ENCODE data around the gene XXYLT1. TPM values are rescaled to one million over a fixed set of nuclear protein-coding genes. Genes with fewer than 3 reads are reported as not detected.
A peak's percentile ranks its signal among the peaks of the same experiment; 100 is the strongest.

Gene XXYLT1
- total RNA-seq, 6 experiments from 2014 or later: 1.7 to 6.5 (median 2.1) TPM

DNA sequence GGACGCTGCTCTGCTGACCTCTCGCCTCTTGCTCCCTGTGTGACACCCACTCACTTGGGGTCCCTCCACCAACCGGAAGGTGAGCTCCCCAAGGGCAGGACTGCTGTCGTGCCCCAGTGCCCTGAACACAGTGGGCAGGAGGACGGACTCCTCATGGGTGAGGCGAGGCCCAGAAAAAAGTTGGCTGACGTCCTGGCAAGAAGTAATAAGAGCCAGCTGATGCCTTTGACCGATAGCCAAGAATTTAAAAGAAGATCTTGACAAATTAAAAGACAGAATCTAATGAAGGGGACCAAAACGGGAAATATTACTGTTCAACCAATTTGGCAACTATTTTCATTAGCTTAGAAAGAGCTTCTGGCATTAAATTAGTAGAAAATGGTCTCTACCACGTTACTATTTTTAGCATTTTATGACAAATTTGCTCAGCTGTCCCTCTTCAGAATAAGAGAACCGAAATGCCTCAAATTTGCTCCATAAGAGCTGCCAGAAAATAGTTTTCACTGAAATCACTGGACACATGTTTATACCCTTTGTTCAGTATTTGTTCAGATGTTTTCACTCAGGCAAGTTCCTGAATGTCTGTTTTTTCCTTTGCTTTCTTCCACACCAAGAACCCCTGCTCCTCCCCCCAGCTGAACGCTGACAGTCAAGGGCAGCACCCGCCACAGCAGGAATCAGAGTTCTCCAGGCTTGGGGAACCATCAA, 60.5 kb downstream of the XXYLT1 start:
- peak overlapping the region; percentile 44 to 54 (median 47) for H3K27ac ChIP-seq
- no peak for DNase-seq

DNA sequence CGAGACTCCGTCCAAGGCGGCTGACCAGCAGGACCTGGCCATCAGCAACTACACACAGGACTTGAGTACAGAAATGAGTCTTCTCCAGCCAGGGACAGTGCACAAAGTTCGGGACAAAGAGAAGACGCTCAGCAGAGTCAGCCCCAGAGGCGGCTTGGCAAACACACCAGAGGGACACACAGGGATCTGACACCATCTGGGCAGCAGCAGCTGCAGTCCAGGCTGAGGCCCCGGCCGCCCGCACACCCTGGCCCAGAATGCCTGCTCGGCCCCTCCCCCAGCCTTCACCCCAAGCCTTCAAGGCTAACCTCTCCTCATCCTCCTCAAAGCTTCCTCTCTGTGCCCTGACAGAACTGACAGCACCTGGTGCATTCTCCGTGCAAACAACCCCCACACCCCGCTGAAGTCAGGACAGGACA, 61.1 kb downstream of the XXYLT1 start:
- intact Hi-C loops (cut with DNase I): no loop called here
- no peaks in the 10 kb centered on the region for H3K9me3 ChIP-seq
- no peak for TF ChIP-seq POLR2A (IDR thresholded peaks at IDR 0.05)
- TF ChIP-seq, protein P1, sequence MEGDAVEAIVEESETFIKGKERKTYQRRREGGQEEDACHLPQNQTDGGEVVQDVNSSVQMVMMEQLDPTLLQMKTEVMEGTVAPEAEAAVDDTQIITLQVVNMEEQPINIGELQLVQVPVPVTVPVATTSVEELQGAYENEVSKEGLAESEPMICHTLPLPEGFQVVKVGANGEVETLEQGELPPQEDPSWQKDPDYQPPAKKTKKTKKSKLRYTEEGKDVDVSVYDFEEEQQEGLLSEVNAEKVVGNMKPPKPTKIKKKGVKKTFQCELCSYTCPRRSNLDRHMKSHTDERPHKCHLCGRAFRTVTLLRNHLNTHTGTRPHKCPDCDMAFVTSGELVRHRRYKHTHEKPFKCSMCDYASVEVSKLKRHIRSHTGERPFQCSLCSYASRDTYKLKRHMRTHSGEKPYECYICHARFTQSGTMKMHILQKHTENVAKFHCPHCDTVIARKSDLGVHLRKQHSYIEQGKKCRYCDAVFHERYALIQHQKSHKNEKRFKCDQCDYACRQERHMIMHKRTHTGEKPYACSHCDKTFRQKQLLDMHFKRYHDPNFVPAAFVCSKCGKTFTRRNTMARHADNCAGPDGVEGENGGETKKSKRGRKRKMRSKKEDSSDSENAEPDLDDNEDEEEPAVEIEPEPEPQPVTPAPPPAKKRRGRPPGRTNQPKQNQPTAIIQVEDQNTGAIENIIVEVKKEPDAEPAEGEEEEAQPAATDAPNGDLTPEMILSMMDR (IDR thresholded peaks at IDR 0.05): no peak
- DNase-seq: no peak
- no CpG with 5 or more reads among the region's 12 CpGs for WGBS (ENCODE audit: insufficient coverage, low coverage, low lambda C conversion rate, missing lambda C conversion rate)
- no peaks in the 10 kb centered on the region for H3K36me3 ChIP-seq
- H3K27me3 ChIP-seq: no peaks in the 10 kb centered on the region
- peak overlapping the region; percentile 44 to 54 (median 47) for H3K27ac ChIP-seq
- H3K4me1 ChIP-seq: no peaks in the 10 kb centered on the region
- H3K4me3 ChIP-seq: no peak overlapping the region
- ATAC-seq: peak; percentile 13 to 43 (median 37)

More for the DNA sequence above, 60.5 kb downstream of the XXYLT1 start:
- ATAC-seq: peak in 3 of 4 donors; percentile 30 to 55 (median 41)
- TF ChIP-seq, protein P1 (IDR thresholded peaks at IDR 0.05): no peak
- no peak for TF ChIP-seq POLR2A (IDR thresholded peaks at IDR 0.05)
- H3K36me3 ChIP-seq: no peaks in the 10 kb centered on the region
- no peak overlapping the region for H3K4me3 ChIP-seq
- intact Hi-C loops (cut with DNase I): no loop called here
- WGBS (ENCODE audit: insufficient coverage, low coverage, low lambda C conversion rate, missing lambda C conversion rate): 54% methylated on average over 7 of the region's 13 CpGs
- no peaks in the 10 kb centered on the region for H3K9me3 ChIP-seq
- H3K4me1 ChIP-seq: no peaks in the 10 kb centered on the region
- no peaks in the 10 kb centered on the region for H3K27me3 ChIP-seq

DNA sequence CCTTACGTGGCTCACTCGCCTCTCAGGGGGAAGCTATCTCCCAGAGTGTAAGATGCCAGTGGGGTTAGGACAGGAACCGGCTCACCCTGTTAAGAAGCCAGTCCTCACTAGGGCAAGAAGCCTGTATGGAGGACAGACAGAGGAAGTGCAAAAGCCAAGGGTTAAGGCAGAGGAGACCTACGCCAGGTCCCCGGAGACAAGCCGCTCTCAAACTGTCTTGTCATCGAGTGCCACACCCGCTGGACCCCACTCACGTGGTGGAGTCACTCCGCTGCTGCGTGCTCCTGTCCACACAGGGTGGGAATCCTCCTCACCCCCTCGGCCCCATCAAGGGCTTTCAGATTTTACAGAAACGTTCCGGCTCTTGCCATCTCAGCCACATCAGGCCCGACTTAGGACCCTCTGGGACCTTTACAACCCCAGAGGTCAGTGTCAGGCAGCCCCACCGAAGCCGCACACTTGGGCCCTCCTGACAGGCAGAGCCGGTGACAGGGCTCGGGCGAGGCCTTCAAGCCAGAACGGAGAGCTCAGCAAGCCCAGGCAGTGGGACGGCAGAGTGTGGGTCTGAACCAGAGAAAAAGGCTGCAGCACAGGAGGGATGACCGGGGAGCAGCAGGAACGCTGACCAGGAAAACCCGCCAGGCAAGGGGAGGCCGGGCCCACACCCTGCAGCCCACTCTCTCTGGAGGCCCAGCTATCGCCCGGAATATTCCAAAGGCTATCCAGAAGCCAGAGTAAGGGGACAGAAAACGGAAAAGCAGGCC, 61.7 kb downstream of the XXYLT1 start:
- no peaks in the 10 kb centered on the region for H3K9me3 ChIP-seq
- 69% methylated on average over 15 of the region's 29 CpGs for WGBS (ENCODE audit: insufficient coverage, low coverage, low lambda C conversion rate, missing lambda C conversion rate)
- no peaks in the 10 kb centered on the region for H3K4me1 ChIP-seq
- no peaks in the 10 kb centered on the region for H3K36me3 ChIP-seq
- no peak overlapping the region for H3K4me3 ChIP-seq
- TF ChIP-seq, protein P1 (IDR thresholded peaks at IDR 0.05): no peak
- no peak for TF ChIP-seq POLR2A (IDR thresholded peaks at IDR 0.05)
- DNase-seq (no peak), ATAC-seq (peak in 3 of 4 donors; percentile 4 to 24 (median 23))
- H3K27me3 ChIP-seq: no peaks in the 10 kb centered on the region
- H3K27ac ChIP-seq: peak overlapping the region; percentile 44 to 54 (median 47)
- intact Hi-C loops (cut with DNase I): no loop called here

DNA sequence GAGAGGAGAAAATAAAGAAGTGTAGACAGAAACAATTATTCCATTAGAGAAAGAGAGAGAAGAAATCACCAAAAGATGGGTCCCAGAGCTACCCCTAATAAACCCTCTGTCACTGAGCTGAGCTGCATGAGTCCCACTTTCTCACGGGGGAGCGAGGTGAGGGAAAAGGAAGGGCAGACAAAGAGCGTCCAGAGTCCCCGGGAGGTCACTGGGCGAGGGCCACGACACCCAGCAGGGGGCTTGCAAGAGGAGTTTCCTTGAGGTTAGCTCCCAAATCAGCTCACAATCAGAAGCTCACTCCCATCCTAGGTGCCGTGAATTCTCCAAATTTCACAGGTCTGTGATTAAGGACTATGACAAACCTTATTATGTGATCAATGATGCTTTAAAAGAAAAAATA, 62.3 kb downstream of the XXYLT1 start:
- Histone ChIP-seq H3K27me3 (no peaks in the 10 kb centered on the region), H3K4me1 (no peaks in the 10 kb centered on the region), H3K9me3 (no peaks in the 10 kb centered on the region), H3K36me3 (no peaks in the 10 kb centered on the region), H3K4me3 (no peak overlapping the region), H3K27ac (peak overlapping the region in 1 of 3 donors; percentile 44)
- TF ChIP-seq, protein P1 (IDR thresholded peaks at IDR 0.05): no peak
- no peak for TF ChIP-seq POLR2A (IDR thresholded peaks at IDR 0.05)
- DNase-seq (no peak), ATAC-seq (no peak)
- WGBS (ENCODE audit: insufficient coverage, low coverage, low lambda C conversion rate, missing lambda C conversion rate): 76% methylated on average over 7 of the region's 7 CpGs
- intact Hi-C loops (cut with DNase I): no loop called here

All from right lobe of liver (tissue), 6 donors.